ENCODE results near the gene PPP1R14B. TPM values are rescaled to one million over a fixed set of nuclear protein-coding genes. Genes with fewer than 3 reads are reported as not detected.

PPP1R14B gene
- polyA plus RNA-seq, 3 donors from 2014 or later = 16.6 to 34.9 (median 33.3) TPM

DNA sequence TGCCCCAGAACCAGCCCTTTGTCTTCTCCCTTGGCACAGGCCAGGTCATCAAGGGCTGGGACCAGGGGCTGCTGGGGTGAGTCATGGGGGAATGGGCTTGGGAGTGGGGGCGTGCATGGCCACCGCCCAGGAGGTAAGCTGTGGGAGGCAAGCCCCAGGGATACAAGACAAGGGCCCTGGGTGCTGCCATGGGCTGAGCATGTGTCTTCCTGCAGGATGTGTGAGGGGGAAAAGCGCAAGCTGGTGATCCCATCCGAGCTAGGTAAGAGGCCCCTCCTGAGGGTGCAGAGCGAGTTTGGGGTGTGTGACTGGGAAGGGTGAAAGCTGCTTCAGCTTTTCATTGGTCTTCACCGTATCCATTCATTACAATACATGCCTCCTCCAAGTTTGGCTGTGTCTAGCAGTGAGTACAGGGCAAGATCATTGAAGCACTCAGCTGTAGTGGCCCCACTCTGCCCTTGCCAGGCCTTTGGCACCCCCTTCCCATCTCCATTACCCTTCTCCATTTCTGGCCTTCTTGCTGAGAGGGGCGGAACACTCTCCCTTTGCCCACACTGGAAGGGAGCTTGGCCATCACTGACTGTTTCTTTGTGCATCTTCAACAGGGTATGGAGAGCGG, 3.4 kb downstream of the PPP1R14B start:
- DNase-seq = no peak
- Mint-ChIP-seq H3K4me3 (peak overlapping the region; percentile 51 to 73 (median 60)), H3K4me1 (peaks cover 36 to 52% of the 10 kb centered on the region in 2 donors), H3K27ac (peak overlapping the region in 5 of 6 donors; percentile 8 to 59 (median 50)), H3K27me3 (ENCODE audit: low read depth in 3 of 3) (peaks cover 12 to 19% (median 15%) of the 10 kb centered on the region in 3 donors), H3K9me3 (no peaks in the 10 kb centered on the region), H3K36me3 (peaks cover 0 to 3% (median 0%) of the 10 kb centered on the region in 3 donors)

DNA sequence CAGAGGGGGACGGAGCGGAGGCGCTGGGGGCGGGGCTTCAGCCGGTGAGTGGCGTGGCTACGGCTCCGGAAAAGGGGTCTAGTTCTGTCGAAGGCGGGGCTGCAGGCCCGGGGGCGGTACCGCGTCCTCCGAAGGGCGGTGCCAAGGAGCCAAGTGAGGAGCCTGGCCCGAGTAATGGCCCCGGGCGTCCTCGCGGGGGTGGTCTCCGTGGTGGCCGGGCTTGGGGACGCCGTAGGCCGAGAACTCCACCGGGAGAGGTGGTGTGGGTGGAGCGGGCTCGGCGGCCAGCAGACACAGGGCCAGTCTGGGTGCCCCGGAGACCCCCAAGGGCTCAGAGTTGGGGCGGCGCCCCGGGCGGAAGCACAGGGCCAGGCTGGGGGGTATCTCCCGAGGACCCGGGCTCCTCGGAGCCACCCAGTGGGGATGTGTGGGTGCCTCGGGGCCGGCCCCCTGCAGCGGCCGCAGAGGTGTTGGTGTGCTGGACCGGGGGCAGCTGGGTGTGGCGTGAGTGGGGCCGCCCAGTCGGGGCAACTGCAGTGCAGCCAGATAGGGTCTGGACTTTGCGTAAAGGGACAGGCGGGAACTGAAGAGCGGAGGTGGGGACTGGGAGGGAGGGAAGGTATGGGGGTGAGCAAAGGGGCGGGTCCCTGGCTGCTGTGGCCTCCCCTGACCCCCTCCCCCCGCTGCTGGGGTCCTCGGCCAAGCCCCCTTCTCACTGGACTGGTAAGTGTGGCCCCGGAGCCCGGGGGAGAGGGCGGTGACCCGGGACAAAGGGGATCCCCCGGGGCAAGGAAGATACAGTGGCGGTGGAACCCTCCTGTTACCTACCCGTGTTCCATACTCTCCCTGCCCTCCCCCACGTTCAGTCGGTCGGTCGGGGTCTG, 5.0 kb downstream of the PPP1R14B start:
- Mint-ChIP-seq H3K27me3 (ENCODE audit: low read depth in 3 of 3) (peaks cover 12 to 17% (median 15%) of the 10 kb centered on the region in 3 donors), H3K9me3 (no peaks in the 10 kb centered on the region), H3K4me3 (peak overlapping the region; percentile 84 to 94 (median 85)), H3K4me1 (peaks cover 30 to 43% of the 10 kb centered on the region in 2 donors), H3K36me3 (peaks cover 0 to 3% (median 0%) of the 10 kb centered on the region in 3 donors), H3K27ac (peak overlapping the region; percentile 99 to 100 (median 99))
- DNase-seq = no peak

DNA sequence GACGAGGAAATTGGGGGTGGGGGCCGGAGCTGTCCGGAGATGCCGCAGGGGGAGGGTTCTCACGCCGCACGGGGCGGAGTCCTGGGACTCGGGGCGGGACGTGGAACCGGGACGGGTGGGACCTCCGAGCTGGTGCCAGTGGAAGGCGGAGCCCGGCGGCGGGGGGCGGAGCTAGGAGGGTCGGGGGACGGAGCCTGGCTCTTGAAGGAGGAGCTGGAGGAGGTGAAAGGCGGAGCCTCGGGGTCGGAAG, 5.6 kb downstream of the PPP1R14B start:
- DNase-seq = peak; percentile 100
- H3K9me3 Mint-ChIP-seq = no peaks in the 10 kb centered on the region

DNA sequence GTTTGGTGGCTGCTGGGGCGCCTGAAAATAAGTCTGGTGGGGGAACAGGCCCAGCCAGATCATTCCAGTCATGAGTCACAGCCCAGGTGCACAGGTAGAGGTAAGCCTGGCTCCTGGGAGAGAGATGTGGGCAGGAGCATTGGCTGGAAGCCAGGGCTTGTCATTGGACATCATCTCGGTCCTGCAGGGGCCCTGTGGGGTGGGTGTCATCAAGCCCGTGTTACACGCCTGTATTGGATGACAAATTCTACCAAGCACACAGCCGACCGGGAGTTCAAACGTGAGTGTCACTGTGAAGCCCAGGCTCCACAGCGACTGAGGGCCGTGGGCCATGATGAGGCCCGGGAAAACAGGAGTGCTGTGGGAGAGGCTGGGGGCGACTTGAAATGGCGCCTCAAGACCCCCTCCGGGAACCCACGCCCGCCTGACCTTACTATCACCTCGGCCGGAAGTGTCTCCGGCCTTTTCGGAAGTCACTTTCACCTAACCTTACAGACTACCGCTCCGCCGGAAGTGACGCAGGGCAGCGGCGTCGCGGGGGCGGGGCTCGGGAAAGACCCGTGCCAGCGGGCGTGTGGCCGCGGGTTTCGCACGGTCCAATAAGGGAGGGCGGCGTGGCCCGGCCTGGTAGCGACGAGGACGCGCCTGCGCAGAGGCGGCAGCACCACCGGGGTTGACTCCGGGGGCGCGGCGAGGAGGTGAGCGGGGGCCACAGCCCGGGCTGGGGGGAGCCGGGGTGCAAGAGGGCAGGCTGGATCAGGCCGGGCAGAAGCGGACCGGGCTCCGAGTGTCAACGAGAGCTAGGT, 6.1 kb downstream of the PPP1R14B start, which contains the start of gene FKBP2:
FKBP2 (plus strand) TSS at position 661 of the 806 bp plus-strand sequence. CDS start 1,293 bp downstream, outside the sequence.
- peaks cover 0 to 3% (median 0%) of the 10 kb centered on the region in 3 donors for H3K36me3 Mint-ChIP-seq
- peak; percentile 99 for DNase-seq
- H3K4me3 Mint-ChIP-seq = peak within 1 kb of the TSS; percentile 84 to 94 (median 85)
- peaks cover 26 to 37% of the 10 kb centered on the region in 2 donors for H3K4me1 Mint-ChIP-seq
- peak within 1 kb of the TSS; percentile 99 to 100 (median 99) for H3K27ac Mint-ChIP-seq
- peaks cover 12 to 17% (median 13%) of the 10 kb centered on the region in 3 donors for H3K27me3 Mint-ChIP-seq (ENCODE audit: low read depth in 3 of 3)
- H3K9me3 Mint-ChIP-seq = no peaks in the 10 kb centered on the region

More for the DNA sequence above, 5.6 kb downstream of the PPP1R14B start:
- H3K4me3 Mint-ChIP-seq = peak overlapping the region; percentile 84 to 94 (median 85)
- H3K27me3 Mint-ChIP-seq (ENCODE audit: low read depth in 3 of 3) = peaks cover 12 to 17% (median 15%) of the 10 kb centered on the region in 3 donors
- peak overlapping the region; percentile 99 to 100 (median 99) for H3K27ac Mint-ChIP-seq
- H3K36me3 Mint-ChIP-seq = peaks cover 0 to 3% (median 0%) of the 10 kb centered on the region in 3 donors
- H3K4me1 Mint-ChIP-seq = peaks cover 30 to 42% of the 10 kb centered on the region in 2 donors

DNA sequence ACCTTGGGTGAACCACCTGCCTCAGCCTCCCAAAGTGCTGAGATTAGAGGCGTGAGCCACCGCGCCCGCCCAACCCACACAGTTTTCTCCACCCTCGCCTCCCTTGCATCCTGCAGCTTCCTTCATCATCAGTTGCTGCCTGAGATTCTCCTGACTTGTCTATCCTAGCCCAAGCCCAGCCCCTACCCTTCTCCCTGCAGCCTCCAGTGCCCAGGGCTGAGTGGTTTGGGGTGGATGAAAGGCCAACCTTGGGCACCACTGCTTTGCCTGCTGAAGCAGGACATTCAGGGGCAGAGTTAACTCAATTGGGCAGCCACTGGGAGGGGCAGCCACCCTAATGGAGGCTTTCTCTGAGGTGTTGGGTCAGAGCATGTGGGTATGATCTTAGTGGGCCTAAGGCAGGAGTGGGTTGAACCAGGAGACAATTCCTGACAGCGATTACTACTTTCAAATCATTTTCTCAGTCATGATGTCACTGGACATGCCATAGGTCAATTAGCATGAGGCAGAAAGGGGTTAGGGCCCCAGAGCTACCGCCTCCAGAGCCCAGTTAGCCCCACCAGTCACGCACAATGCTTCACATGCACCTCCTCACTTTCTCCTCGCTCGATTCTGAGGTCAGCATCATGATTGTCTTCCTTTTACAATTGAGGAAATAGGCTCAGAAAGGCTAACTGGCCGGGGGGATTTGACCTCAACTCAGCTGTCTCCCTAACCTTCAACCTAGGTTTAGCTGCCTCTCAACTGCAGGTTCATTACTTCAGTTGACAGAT, 6.9 kb downstream of the PPP1R14B start:
- Mint-ChIP-seq H3K27ac (peak overlapping the region; percentile 99 to 100 (median 99)), H3K4me1 (peaks cover 27 to 36% of the 10 kb centered on the region in 2 donors), H3K4me3 (peak overlapping the region; percentile 84 to 94 (median 85)), H3K36me3 (peaks cover 0 to 3% (median 0%) of the 10 kb centered on the region in 3 donors), H3K9me3 (no peaks in the 10 kb centered on the region), H3K27me3 (ENCODE audit: low read depth in 3 of 3) (peaks cover 12 to 17% (median 13%) of the 10 kb centered on the region in 3 donors)
- no peak for DNase-seq

DNA sequence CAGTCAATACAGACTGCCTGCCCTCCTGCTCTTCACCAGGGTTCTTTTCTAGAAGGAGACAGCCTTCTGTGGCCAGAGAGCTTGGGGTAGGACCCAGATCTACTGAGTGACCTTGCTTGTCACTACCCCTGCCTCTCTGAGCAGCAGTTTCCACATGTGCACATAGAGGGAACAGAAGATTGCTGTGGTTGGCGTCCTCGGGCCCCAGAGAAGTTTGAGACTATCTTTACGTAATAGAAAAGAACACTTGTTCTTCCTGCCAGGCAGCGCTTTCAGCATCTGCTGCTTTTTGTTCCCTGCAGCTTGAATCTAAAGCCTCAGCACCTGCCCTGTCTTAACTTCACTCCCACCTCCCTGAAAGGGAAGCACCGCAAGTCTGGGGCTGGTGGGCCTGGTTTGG, 7.7 kb downstream of the PPP1R14B start:
- H3K4me1 Mint-ChIP-seq = peaks cover 25 to 36% of the 10 kb centered on the region in 2 donors
- H3K27ac Mint-ChIP-seq = peak overlapping the region; percentile 60 to 100 (median 87)
- DNase-seq = no peak
- H3K4me3 Mint-ChIP-seq = peak overlapping the region in 4 of 5 donors; percentile 17 to 33 (median 27)
- H3K27me3 Mint-ChIP-seq (ENCODE audit: low read depth in 3 of 3) = peaks cover 10 to 17% (median 12%) of the 10 kb centered on the region in 3 donors
- H3K9me3 Mint-ChIP-seq = no peaks in the 10 kb centered on the region
- peaks cover 0 to 3% (median 0%) of the 10 kb centered on the region in 3 donors for H3K36me3 Mint-ChIP-seq

DNA sequence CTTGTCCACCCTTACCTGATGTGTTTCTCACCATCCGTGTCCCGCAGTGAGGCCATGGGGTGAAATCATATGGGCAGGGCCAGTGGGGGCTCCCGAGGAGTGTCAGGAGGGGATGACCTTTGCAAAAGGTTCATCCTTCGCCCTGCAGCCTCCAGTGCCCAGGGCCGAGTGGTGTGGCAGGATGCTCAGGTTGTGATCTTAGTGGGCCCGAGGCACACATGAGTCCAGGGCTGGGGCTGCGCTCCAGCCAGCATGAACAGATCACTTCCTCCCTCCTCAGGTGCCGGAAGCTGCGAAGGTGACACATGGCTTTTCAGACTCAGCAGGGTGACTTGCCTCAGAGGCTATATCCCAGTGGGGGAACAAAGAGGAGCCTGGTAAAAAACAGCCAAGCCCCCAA, 8.7 kb downstream of the PPP1R14B start:
- no peaks in the 10 kb centered on the region for H3K9me3 Mint-ChIP-seq
- H3K27ac Mint-ChIP-seq = peak overlapping the region; percentile 8 to 100 (median 84)
- DNase-seq = no peak
- H3K27me3 Mint-ChIP-seq (ENCODE audit: low read depth in 3 of 3) = peaks cover 9 to 11% (median 10%) of the 10 kb centered on the region in 3 donors
- peaks cover 16 to 31% of the 10 kb centered on the region in 2 donors for H3K4me1 Mint-ChIP-seq
- H3K36me3 Mint-ChIP-seq = no peaks in the 10 kb centered on the region
- H3K4me3 Mint-ChIP-seq = no peak overlapping the region

DNA sequence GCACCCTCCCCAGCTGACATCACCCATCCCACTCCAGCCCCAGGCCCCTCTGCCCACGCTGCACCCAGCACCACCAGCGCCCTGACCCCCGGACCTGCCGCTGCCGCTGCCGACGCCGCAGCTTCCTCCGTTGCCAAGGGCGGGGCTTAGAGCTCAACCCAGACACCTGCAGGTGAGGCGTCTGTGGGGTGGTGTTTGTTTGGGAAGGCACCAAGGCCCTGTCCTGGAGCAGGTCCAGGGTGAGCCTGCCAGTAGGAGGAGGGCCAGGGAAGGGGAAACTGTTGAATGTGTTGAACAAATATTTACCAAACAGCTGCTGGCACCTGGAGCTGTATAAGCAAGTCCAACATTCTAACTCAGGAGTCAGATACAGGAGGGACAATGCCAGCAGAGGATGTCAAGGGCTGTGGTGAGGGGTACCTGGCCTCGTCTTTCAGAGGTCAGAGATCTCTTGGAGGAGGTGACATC, 9.2 kb downstream of the PPP1R14B start:
- peaks cover 16 to 31% of the 10 kb centered on the region in 2 donors for H3K4me1 Mint-ChIP-seq
- H3K27ac Mint-ChIP-seq = peak overlapping the region in 3 of 6 donors; percentile 26 to 100 (median 62)
- DNase-seq = no peak
- H3K9me3 Mint-ChIP-seq = no peaks in the 10 kb centered on the region
- no peak overlapping the region for H3K4me3 Mint-ChIP-seq
- H3K27me3 Mint-ChIP-seq (ENCODE audit: low read depth in 3 of 3) = peaks cover 9 to 12% (median 10%) of the 10 kb centered on the region in 3 donors
- H3K36me3 Mint-ChIP-seq = no peaks in the 10 kb centered on the region

DNA sequence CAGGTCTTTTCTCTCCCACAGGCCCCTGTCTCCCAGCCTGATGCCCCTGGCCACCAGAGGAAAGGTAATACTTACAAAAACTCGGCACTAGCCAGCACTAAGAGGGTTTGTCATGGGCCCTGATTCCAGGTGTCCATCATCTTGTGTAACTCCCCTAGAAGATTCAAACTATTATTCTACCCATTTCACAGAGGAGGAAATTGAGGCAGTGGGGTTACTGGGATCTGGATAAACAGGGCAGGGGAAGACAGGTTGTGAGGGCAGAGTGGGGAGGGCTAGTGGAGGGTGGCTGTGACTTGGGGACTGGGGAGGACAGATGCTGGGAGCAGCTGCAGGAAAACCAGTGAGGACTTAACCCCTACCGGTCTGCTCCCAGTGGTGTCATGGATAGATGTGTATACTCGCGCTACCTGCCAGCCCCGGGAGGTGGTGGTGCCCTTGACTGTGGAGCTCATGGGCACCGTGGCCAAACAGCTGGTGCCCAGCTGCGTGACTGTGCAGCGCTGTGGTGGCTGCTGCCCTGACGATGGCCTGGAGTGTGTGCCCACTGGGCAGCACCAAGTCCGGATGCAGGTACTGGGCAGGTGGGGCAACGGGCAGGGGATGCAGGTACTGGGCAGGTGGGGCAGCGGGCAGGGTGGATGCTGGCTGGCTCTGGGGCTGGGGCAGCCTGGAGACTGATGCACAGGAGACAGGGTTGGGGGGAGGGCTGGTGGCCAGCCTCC, 11.1 kb downstream of the PPP1R14B start:
- Mint-ChIP-seq H3K4me3 (peak overlapping the region; percentile 76 to 80 (median 79)), H3K27ac (peak overlapping the region; percentile 29 to 80 (median 70)), H3K4me1 (peaks cover 21 to 37% of the 10 kb centered on the region in 2 donors), H3K9me3 (no peaks in the 10 kb centered on the region), H3K36me3 (no peaks in the 10 kb centered on the region), H3K27me3 (ENCODE audit: low read depth in 3 of 3) (peaks cover 1 to 5% (median 3%) of the 10 kb centered on the region in 3 donors)
- DNase-seq = no peak

DNA sequence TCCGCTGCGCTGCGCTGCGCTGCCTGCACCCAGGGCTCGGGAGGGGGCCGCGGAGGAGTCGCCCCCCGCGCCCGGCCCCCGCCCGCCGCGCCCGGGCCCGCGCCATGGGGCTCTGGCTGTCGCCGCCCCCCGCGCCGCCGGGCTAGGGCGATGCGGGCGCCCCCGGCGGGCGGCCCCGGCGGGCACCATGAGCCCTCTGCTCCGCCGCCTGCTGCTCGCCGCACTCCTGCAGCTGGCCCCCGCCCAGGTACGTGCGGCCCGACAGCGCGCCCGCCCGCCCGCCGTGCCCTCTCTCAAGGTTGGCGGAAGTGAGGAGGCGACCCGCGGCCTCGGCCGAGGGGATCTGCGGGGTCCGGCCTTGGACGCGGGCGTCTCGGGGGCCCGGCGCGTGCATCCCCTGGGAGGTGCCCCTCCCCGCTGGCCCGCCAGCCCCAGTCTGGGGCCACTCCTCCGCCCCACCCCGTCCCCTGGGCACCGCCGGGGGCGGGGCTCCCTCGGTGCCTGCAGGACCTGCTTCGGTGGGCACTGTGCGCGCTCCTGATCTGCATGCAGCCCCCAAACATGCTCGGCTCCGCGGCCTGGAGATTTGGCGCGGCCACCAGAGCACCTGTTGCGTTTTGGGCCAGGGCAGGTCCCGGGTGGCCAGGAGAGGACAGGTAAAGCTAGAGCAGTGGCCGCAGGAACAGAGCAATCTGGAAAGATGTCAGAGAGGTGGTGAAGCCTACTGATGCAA, 11.9 kb downstream of the PPP1R14B start:
- Mint-ChIP-seq H3K36me3 (no peaks in the 10 kb centered on the region), H3K27ac (peak overlapping the region in 5 of 6 donors; percentile 55 to 80 (median 68)), H3K4me1 (peaks cover 19 to 33% of the 10 kb centered on the region in 2 donors), H3K9me3 (no peaks in the 10 kb centered on the region), H3K27me3 (ENCODE audit: low read depth in 3 of 3) (peaks cover 0 to 3% (median 0%) of the 10 kb centered on the region in 3 donors), H3K4me3 (peak overlapping the region; percentile 76 to 80 (median 79))
- peak; percentile 62 to 63 (median 62) for DNase-seq

DNA sequence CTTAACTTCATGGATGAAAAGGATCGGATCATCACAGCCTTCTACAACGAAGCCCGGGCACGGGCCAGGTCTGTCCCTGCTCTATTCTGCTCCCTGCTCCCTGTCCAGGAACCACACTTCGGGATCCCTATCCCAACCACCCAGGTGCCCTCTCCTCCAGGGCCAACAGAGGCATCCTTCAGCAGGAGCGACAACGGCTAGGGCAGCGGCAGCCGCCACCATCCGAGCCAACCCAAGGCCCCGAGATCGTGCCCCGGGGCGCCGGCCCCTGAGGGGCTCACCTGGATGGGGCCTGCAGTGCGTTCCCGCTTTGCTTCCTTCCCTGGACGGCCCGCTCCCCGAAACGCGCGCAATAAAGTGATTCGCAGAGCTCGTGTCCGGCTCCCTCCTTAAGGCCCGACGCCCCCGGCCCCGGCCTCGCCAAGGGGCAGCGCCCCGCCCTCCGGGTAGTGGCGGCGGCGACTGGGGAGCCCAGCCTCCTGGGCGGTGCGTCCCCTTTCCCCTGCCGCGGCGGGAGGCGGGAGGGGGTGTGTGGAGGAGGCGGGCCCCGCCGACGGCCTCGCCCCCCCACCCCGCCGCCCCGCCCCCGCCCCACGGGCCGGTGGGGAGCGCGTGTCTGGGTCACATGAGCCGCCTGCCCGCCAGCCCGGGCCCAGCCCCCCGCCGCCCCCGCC, 12.7 kb downstream of the PPP1R14B start, which contains the start of gene VEGFB:
VEGFB (plus strand) TSS at position 672 of the 674 bp plus-strand sequence. CDS start 250 bp downstream, outside the sequence.
- Mint-ChIP-seq H3K4me1 (peaks cover 27 to 40% of the 10 kb centered on the region in 2 donors), H3K9me3 (no peaks in the 10 kb centered on the region), H3K27ac (peak within 1 kb of the TSS; percentile 55 to 85 (median 80)), H3K27me3 (ENCODE audit: low read depth in 3 of 3) (peaks cover 0 to 1% (median 0%) of the 10 kb centered on the region in 3 donors), H3K4me3 (peak within 1 kb of the TSS; percentile 76 to 82 (median 80)), H3K36me3 (no peaks in the 10 kb centered on the region)
- peak; percentile 70 to 72 (median 71) for DNase-seq
